Myocyte (in vitro differentiated cells): ENCODE measurements around the gene PANK1. TPM values are rescaled to one million over a fixed set of nuclear protein-coding genes. Genes with fewer than 3 reads are reported as not detected.
A peak's percentile ranks its signal among the peaks of the same experiment; 100 is the strongest.

Experiments
- DNase-seq: peaks from one replicate; pipeline ENCODE4 v3.0.0-alpha.2; 2012; ENCODE audit warnings: low read depth
- total RNA-seq: library from RNA; depleted of rRNA; stranded (reverse); fragments of >200 nt; gene quantifications from 2 replicates; pipeline ENCODE4 v1.2.3, GENCODE V29; 2014

Gene PANK1
- total RNA-seq, 1 donor from 2014 or later, result 21.9 TPM

DNA sequence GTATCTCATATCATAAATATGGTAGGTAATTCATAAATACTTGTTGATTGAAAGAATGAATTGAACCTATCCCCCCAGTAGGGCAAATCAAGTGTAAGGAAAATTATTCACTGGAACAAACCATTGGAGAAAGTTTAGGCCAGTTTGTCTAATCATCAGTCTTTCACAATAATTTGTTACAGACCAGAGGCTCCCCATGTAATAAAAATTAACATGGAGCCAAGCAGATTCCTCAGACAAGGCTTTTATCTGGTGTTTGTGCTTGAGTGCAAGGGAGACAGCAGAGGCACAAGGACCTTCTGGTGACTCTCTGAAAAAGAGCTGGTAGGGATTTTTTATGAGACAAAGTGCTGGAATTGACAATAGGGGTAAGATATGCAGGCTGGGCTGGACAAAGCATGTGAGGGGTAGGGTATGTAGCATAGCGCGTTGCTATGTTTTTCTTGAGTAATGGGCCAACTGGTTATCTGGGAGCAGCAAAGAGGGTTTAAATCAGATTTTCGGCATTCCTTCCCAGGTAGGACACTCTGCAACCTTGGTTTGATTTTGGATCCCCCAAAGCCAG is 7.8 kb upstream of the PANK1 start:
- no peak for DNase-seq

DNA sequence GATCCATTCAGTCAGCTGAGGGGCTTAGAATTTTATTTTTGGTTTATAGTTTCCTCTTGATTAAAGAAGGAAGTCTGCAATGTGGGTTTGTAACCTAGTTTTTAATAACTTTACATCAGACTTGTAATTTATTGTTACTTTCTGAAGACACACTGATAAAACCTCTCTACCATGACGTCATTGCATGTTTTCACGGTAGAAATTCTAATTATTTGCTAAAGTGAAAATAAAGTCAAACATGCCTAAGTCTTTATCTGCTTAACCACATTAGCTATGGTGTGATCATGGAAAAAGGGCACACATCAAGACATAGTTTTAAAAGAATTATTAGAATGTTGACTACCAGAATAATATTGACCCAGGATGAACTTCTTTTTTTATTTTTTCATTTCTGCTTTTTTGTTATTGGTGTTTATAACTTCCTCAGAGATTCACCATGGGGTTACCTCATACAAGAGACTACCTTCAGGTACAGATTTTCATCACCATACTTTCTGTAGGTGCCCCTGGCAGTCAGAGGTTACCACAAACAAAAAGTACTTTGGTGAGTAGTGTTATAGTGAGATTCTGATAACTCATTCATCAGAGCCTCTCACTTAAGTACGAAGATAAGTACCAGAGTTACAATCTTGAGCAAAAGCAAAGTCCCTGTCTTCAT is 7.0 kb upstream of the PANK1 start:
- no peak for DNase-seq

DNA sequence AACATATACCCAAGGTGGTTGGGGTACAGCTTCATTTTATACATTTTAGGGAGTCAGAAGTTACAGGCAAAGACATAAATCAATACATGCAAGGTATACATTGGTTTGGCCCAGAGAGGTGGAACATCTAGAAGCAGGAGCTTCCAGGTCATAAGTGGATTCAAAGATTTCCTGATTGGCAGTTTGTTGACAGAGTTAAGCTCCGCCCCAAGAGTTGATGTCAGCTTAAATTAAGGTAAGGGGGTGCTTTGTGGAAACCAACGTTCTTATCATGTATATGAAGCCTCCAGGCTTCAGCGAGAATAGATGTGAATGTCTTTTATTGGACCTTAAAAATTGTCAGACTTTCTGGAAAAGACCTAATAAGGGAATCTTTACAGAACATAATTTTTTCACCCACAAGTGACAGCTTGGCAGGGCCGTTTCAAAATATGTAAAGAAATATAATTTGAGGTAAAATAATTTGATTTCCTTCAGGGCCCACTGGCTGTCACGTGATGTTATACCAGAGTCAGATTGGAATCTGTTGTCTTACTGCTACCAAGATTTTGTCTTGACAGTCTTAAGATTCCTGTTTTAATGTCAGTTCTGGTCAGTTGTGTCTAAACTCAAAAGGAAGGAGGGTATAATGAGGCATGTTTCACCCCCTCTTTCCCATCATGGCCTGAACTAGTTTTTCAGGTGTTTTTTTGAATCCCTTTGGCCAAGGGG is 6.3 kb upstream of the PANK1 start:
- DNase-seq, result no peak

DNA sequence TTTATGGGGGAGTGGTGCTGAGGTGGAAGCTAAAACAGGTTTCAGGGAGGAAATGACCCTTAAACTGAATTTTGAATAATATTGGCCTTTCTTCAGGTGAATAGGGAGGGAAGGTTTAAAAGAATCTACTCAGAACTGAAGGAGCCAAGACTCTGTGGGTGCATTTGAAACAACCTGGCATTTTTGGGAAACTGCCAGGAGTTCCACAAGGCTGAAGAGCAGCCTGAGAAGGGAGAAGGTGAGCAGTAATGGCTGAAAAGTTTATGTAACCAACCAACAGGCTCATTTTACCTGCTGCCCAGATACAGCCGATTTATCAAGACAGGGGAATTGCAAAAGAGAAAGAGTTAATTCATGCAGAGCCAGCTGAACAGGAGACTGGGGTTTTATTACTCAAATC is 4.0 kb upstream of the PANK1 start:
- DNase-seq, result no peak

DNA sequence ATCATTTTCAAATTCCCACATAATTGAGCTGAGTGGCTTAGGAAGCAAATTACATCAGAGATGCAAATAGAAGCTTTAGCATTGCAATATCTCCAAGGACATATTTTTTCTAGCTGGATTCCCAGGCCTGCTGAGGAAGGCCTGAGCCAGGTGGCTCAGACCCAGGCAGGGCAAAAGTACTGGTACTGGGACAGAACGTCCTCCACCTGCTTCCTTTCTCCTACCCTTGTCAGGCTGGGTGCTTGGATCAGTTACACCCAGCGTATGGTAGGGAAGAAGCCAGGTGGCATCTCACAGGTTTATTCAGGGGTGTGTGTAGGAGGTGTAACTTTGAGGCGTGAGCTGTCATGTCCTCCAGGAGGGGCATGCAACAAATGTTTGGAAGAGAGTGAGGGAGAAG is 3.0 kb upstream of the PANK1 start:
- no peak for DNase-seq

DNA sequence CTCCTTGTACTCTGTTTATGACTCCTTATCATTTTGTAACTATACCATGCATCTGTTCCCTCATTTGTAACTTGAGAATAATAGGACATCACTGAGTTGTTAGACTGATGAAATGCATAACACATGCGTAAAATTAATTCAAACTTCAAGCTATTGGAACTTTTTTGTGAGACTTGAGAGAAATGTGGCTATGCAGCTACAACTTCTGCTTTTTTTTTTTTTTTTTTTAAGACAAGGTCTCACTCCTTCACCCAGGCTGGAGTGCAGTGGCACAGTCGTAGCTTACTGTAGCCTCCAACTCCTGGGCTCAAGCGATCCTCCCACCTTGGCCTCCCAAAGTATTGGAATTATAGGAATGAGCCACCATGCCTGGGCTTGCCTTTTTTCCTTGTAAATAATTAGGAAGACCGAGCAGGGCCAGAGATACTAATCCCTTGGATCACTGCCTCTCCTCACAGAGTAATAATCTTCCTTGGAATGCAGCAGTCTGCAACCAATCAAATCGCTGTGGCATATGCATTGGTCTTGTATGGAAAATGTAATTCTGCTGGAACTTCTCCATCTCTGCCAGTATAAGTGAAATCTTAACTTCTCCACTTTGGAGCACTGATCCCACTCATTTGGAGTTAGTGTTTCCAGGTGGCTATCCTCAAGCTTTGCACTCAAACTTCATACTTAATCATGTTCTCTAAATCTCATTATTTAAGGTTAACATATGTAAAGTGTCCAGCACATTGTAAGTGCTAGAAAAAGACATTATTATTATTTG is 2.0 kb upstream of the PANK1 start:
- no peak for DNase-seq

DNA sequence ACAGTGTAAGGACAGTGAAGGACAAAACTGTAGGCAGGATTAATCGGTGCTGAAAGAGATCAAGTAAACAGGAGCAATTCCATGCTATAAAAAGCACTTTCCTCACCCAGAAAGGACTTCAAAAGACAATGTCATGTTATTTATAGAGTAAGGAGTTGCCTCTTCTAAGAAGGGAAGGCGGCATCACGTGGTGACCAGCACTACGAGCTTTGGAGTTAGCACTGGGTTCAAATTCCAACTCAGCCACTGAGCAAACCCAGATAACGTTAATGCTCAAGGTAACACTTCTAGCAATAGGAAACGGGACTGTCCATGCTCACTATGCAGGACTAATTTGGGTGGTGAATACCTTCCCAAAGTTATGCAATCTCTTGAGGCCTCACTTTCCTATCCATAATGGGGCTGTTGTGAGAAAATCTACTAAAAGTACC is 715 bp upstream of the PANK1 start:
- no peak for DNase-seq

DNA sequence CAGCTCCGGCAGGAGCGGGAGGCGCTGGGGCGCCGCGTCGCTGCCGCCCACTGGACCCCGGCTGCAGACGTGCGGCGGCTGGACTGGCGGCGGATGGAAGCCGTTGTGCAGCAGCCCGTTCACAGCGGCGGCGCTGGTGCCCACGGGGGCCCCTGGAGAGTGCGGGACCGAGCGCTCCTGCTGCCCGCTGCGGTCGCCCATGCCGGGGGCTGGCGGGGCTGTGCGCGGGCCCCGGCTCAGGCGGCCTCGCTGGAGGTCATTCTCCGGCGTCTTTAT is 413 bp downstream of the PANK1 start:
- DNase-seq, result no peak

DNA sequence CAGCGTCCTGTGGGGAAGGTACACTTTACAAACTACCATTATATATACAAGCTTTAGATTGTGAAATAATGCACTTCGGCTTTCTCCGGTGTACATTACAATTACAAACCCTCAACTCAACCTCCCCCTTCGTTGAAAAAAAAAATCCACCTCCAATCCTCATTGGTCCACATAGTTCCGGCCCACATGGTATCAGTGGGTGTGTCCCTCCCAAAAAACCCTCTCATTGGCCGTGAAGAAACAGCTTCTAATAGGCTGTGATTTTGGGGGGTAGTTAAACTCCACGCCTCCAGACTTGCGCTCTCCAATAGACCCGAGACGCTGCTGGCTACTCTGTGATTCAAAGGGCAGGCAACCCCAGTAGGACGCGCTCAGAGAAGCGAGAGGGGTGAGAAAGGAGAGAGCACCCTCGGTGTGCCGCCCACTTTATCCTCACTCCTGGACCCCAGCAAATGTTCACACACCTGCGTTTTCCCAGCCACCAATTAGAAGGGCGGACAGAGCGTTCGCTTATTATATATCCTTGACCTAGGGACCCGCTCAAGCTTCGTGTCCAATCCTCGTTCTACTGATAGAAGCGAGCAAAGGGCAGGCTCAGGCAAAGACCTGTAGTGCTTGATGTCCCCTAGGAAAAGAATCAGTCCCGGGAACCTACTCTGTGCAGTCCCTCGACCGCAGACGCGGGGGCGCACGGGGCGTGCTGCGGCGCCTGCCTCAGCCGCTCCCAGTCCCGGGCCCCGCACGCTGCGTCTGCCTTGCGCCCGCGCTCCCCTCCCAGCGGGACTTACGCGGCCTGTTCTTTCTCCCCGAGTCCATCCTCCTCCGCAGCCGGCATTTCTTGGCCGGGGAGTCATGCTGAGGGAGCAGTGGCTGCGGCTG is 991 bp downstream of the PANK1 start:
- DNase-seq, result peak; percentile 97

DNA sequence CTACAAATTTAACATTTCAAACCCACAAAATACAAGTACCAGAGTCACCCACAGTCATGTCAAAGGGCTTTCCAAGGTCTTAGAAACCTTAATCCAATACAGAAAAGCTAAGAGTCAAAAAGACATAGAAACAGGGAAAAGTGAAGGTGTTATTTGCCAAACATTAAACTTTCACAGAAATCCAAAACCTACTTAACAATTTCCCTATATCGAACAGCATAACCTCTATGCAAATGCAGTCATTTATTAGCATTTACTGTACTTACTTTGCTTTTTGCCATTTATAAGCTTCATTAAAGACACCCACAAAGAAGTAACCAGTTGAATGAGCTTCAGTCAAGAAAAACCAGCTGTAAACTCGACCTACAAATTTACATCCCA is 1.6 kb downstream of the PANK1 start:
- no peak for DNase-seq

DNA sequence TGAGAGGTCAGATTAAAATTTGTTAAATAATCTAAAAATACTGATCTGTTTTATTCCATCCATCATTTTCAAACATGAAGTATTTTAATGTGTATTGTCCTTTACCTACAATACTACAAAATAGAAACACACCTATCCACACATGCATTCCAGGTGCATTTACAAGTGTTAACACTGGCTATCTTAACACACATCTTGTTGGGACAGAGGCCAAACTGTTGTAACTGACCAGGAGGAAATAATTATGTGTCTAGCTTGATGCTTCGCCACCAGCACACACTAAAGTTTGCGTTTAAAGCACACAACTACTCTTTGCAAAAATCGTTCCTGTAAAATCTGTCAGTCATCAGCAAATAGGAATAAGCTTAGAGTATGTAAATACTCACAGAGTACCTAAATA is 2.8 kb downstream of the PANK1 start:
- DNase-seq, result no peak

DNA sequence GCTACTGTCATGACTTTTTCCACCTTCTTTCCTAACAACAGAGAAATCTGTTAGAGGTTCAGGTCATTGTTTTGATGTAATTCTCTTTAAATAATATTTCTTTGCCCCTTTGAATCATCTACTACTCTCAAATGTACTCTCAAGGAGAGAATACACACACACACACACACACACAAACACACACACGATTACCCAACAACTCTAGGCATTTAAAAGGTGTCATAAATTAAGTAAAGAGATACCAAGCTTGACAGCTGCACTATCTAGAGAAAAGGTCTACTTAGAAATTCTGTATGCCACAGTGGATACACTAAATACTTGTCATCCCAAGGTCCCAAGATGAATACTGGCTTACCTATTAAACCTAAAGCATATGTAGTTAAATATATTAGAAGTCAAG is 4.8 kb downstream of the PANK1 start:
- DNase-seq, result no peak

DNA sequence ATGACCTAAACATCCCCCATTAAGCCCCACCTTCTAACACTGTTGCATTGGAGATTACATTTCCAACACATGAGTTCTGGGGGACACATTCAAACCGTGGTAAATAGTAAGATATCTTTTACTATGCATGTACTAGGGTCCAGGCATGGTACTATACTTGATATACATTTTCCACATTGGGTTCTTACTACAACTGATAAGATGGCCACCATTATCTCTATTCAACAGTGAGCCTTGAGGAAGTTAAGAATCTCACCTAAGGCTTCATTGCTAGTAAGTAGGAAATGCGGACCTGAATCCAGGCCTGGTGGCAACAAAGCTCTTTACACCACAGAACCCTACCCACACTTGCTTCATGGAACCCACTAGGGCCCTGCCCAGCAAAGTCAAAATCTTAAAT is 5.7 kb downstream of the PANK1 start:
- DNase-seq, result no peak

DNA sequence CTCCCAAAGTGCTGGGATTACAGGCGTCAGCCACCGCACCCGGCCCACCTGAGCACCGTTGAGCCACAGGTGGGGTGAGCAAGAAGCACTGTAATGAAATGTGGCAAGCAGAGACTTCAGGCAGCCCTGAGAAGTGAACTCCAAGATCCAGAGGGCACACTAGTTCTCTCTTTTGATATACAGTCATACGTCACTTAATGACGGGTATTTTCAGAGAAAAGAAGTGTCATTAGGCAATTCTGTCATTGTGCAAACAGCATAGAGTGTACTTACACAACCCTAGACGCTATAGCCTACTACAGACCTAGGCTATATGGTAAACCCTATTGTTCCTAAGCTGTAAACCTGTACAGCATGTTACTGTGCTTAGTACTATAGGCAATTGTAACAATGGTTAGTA is 7.9 kb downstream of the PANK1 start:
- no peak for DNase-seq

DNA sequence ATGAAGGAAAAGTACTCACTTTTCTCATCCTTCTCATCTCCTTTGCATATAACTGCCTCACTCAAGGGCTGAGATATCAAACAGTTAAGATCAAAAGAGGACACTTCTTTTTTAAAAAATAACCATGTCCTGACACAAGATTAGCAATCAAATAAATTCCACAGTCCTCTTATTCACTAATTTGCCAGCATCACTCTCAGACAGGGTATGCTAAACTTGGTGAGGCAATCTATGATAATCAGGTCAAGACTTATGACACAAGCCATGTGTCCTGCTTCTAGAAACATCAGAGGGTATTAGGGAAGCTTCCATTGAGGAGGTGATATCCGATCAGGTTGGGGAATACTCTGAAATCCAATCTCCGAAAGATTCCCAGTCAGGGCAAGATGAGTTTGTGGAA is 10.4 kb downstream of the PANK1 start:
- no peak for DNase-seq

DNA sequence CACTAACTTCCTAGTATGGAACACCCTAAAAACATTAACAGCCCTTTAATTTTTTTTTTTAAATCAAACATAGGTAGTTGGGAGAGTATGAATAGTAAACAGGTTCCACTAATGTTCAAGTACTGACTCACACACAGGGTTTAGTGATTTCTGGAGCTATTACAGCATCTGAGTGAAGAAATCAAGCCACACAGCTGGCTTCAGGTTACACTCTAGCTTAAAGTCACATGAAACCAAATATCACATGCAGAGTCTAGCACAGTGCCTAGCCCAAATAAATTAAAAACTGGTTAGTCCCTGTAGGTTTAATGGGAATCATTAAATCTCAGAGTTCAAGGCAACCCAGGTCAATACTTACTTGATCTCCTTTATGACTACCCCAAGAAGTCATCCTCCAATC is 11.6 kb downstream of the PANK1 start:
- peak; percentile 68 for DNase-seq

DNA sequence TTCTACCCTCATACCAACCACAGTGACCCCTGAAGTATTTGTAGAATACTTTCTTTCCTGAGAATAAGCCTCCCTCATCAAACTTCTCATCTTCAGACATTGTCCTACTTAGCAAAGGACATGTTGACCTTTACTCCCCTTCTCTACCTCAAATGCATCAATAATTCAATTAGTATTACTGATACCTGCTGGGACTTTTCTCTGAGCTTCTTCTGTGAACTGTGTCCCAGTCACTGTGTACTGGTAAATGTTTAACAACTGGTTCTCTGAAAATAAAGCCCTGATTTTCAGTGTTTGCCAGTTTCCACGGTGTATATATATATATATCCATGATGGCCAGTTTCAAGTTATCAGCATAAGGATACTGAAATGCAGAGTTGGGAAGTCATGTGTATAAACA is 12.2 kb downstream of the PANK1 start:
- no peak for DNase-seq

DNA sequence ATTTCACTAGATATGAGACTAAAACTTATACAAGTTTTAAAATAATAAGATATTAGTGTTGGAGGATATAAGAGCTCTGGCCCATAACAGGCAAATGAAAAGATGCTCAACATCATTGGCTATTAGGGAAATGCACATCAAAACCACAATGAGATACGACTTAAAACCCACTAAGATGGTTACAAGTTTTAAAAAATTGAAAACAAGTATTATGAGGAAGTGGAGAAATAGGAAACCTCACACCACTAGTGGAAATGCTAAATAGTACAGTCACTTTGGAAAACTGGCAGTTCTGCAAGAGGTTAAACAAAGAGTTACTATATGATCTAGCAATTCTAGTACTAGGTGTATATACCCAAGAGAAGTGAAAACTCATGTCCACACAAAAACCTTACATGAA is 17.2 kb downstream of the PANK1 start:
- no peak for DNase-seq

DNA sequence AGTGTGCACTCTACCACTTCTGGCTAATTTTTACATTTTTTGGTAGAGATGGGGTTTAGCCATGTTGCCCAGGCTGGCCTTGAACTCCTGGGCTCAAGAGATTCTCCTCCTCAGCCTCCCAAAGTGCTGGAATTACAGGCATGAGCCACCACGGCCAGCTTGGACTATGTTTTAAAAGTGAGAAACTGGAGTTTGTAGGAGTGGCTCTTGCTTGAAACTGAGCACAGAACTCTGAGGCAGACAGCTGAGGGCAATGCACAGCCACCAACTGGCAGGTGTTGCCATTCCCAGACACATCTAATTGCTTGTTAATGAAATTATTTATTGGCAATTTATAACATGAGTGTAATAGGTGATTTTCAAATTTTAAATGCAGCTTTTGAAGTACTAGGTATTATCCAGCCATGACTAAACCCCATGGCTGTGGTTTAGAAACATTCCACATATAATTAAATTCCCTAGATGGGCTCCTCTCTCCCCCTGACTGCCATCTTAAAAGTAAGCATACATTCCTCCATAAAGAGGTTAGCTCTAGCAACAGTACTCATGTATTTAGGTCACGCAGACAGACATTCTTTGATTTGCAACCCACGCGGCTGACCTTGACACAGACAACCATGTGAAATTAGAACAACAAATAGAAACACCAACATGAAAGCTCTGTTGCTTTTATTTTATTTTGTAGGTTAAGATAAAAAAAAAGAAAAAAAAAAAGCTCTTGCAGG is 19.8 kb downstream of the PANK1 start:
- peak; percentile 33 for DNase-seq

DNA sequence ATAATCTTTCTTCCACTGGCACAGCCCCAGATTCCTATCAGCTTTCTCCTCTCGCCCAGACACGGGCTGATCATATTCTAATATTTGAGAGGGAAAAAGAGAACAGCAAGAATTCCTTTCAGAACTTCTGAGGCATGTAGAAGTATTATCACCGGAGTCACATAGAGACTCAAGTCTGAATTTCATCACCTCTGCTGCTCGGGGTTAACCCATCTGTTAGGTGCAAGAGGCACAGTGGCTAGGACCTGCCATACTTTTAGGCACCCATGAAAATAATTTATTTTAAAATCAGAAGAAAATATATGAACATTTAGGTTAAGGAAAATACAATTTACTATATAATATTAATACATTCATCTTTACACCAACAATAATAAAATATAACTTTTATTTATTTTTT is 21.0 kb downstream of the PANK1 start:
- DNase-seq, result no peak

DNA sequence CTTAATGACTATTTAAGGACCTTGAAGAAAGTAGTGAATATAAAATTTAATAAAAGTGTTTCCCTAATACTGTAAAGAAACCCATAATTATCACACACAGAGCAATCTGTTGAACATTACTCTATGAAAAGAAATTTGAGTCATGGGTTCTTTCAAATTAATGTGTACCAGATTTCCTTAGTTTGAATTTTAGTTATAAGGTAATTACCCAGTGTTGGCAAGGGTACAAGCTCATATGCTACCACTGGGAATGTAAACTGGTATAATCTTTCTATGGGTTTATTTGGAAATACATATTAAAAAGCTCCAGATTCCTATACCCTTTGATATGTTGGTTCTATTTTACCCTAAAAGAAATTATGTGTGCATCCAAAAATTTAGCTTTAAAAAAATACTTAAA is 22.9 kb downstream of the PANK1 start:
- no peak for DNase-seq
